Skeletal muscle tissue (tissue), 4 donors: ENCODE data around the gene IFT52. TPM values are rescaled to one million over a fixed set of nuclear protein-coding genes. Genes with fewer than 3 reads are reported as not detected.
A peak's percentile ranks its signal among the peaks of the same experiment; 100 is the strongest.

Experiments used
- H3K27ac ChIP-seq: one replicate; pipeline ENCODE4 v1.7.0; 2013; ENCODE audit warnings: mild to moderate bottlenecking, low read depth, low read length, inconsistent platforms
- H3K27me3 ChIP-seq, 3 donors: one replicate each; pipeline ENCODE4 v1.7.0; 2013; ENCODE audit warnings: low read length in 3 of 3; ENCODE audit not compliant: control insufficient read depth in 3 of 3, insufficient read depth in 3 of 3
- H3K36me3 ChIP-seq, 3 donors: one replicate each; pipeline ENCODE4 v1.7.0; 2013; ENCODE audit warnings: low read length in 3 of 3; ENCODE audit not compliant: control insufficient read depth in 3 of 3, insufficient read depth in 3 of 3
- H3K4me1 ChIP-seq, 3 donors: one replicate each; pipeline ENCODE4 v1.7.0; 2013; ENCODE audit warnings: low read length in 3 of 3, mild to moderate bottlenecking in 3 of 3; ENCODE audit not compliant: control insufficient read depth in 3 of 3, insufficient read depth in 3 of 3
- H3K4me3 ChIP-seq, 3 donors: one replicate each; pipeline ENCODE4 v1.7.0; 2013; ENCODE audit warnings: low read length in 3 of 3
- H3K9ac ChIP-seq, 3 donors: one replicate each; pipeline ENCODE4 v1.7.0; 2013; ENCODE audit warnings: low read length in 3 of 3, mild to moderate bottlenecking in 3 of 3, moderate library complexity in 2 of 3, low read depth in 1 of 3
- H3K9me3 ChIP-seq, 3 donors: one replicate each; pipeline ENCODE4 v1.7.0; 2013; ENCODE audit warnings: low read length in 3 of 3; ENCODE audit not compliant: control insufficient read depth in 3 of 3
- total RNA-seq: library from RNA; depleted of rRNA; stranded (reverse); fragments of >200 nt; gene quantifications from one replicate; pipeline ENCODE4 v1.2.3, GENCODE V29; 2014
- donor health status: Osteomylitis.

IFT52 gene
- total RNA-seq, 1 donor from 2014 or later = 45.4 TPM

DNA sequence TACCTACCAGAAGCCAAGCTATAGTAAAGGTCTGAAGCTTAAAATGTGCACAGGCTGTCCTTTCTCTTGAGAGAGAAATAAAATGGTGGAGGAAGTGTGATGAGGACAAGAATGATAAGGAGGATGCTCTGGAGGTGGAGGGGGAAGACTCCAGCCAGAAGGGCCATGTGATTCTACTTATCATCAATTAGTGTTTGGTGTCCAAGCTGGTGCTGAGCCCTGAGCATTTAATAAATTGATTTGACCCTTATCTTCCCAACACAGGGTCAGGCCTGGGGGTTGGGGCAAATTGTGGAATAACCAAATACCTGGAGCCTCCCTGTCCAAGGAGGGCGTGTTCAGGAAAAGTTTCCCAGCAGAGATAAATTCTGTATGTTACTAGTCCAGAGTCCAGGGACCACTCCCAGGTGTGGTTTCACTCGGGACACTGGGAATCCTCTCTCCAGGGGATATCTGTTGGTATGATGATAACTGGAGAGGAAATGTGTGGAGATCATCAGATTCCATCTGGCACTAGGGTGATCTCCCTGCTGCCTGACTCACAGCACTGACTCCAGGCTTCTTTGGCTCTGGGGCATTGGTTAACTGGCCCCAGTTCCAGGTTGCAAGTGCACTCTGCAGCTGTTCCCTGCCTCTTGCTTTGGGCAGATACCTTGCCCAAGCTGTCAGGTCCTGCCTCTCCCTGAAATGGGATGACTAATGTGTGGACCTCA, 72.4 kb downstream of the IFT52 start:
- Histone ChIP-seq H3K4me3 (no peak overlapping the region), H3K9ac (no peak overlapping the region), H3K27me3 (peaks cover 10 to 26% (median 17%) of the 10 kb centered on the region in 3 donors), H3K4me1 (peaks cover 4 to 7% (median 5%) of the 10 kb centered on the region in 3 donors), H3K27ac (no peak overlapping the region), H3K9me3 (no peaks in the 10 kb centered on the region), H3K36me3 (no peaks in the 10 kb centered on the region)

DNA sequence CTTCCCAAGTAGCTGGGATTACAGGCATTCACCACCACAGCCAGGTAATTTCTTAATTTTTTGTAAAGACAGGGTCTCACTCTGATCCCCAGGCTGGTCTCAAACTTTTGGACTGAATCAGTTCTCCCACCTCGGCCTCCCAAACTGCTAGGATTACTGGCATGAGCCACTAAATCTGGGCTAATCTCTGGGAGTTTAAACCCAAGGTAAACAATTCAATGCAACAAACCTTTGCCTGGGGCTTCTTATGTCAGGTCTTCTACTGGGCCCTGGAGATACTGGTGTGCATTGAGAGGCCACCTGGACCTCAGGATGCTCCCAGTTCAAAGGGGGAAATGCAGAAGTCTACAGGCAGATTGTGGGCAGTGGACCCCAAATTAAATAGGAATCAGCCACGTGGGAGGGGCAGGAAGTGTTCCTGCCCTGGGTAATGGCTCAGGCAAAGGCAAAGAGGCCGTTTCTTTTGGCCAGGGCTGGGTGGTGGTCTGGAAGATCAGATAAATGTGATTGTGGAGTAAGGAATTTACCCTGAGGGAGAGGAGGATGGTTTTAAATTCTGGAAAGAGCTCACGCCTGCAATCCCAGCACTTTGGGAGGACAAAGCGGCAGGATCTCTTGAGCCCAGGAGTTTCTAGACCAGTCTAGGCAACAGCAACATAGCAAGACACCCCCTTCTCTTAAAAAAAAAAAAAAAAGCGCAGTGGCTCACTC, 74.9 kb downstream of the IFT52 start:
- no peaks in the 10 kb centered on the region for H3K36me3 ChIP-seq
- no peak overlapping the region for H3K27ac ChIP-seq
- H3K4me1 ChIP-seq = peaks cover 4 to 7% (median 5%) of the 10 kb centered on the region in 3 donors
- H3K27me3 ChIP-seq = peaks cover 20 to 39% (median 32%) of the 10 kb centered on the region in 3 donors
- H3K4me3 ChIP-seq = no peak overlapping the region
- no peak overlapping the region for H3K9ac ChIP-seq
- no peaks in the 10 kb centered on the region for H3K9me3 ChIP-seq

DNA sequence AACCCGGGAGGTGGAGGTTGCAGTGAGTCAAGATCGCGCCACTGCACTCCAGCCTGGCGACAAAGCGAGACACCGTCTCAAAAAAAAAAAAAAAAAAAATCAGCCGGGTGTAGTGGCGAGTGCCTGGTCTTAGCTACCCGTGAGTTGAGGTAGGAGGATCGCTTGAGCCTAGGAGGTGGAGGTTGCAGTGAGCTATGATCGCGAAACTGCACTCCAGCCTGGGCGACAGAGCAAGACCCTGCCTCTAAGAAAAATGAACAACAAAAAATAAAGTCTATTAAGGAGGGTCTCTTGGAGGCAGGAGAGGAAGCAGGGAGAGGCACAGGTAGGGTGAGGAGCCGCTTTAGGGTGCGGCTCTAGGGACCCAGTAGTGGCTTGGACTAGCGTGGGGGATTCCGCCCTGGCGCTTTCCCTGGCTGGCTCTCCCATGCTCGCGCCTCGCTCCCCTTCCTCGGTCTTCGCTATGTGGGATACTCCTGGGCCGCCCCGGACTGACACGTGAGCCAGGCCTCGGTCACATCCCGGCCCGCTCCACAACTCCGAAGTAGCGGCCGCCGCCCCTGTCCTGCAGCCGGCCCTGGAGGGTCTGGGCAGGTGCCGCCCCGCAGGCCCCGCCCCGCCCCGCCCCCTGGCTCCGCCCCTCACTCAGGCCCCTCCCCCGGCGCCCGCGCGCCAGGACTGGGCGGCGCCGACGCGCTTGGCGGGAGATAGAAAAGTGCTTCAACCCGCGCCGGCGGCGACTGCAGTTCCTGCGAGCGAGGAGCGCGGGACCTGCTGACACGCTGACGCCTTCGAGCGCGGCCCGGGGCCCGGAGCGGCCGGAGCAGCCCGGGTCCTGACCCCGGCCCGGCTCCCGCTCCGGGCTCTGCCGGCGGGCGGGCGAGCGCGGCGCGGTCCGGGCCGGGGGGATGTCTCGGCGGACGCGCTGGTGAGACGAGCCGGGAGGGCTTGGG, 75.9 kb downstream of the IFT52 start, which contains the start of gene MYBL2:
MYBL2 (plus strand) TSS at position 739 of the 953 bp plus-strand sequence; CDS start at position 909, 170 bp downstream.
- Histone ChIP-seq H3K9me3 (no peaks in the 10 kb centered on the region), H3K9ac (no peak within 1 kb of the TSS), H3K27ac (no peak within 1 kb of the TSS), H3K4me3 (no peak within 1 kb of the TSS), H3K27me3 (peaks cover 20 to 39% (median 32%) of the 10 kb centered on the region in 3 donors), H3K4me1 (peaks cover 4 to 7% (median 5%) of the 10 kb centered on the region in 3 donors), H3K36me3 (no peaks in the 10 kb centered on the region)

DNA sequence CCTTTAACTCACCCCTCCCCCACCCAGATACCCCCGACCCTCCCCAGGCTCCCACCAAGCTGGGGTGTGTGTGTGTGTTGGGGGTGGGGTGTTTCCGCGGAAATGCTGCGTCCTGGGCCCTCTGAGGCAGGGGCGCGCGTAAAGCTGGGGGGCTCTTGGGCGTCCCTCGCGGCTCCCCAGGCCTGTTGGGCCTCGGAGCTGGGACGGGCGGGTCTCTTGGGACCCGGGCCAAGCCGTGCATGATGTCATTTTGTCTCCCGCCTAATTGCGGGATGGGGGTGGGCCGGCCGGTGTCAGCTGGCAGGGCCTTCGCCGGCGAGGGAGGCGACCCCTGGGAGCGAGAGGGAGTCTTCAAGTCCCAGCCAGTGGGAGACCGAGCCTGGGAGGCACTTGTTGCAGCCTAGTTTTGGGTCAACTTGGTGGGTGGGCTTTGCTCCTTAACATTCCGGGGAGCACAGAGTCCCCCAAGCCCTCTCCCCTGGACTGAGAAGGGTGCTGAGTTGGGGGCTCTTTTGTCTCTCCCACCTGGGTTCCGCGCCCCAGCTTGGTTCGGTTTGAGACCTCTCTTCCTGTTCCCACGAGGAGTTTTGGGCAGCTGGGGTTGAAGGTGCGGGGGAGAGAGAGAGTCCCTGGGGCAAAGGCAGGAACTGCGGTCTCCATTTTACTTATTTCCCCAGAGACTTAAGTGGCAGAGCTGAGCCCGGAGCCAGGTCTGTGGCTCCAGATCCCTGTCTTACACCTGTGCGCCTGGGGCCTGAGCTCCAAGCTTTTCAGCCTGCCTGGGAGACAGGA, 76.8 kb downstream of the IFT52 start:
- no peaks in the 10 kb centered on the region for H3K36me3 ChIP-seq
- peaks cover 20 to 39% (median 32%) of the 10 kb centered on the region in 3 donors for H3K27me3 ChIP-seq
- H3K9me3 ChIP-seq = no peaks in the 10 kb centered on the region
- H3K9ac ChIP-seq = no peak overlapping the region
- no peak overlapping the region for H3K4me3 ChIP-seq
- peaks cover 4 to 7% (median 5%) of the 10 kb centered on the region in 3 donors for H3K4me1 ChIP-seq
- H3K27ac ChIP-seq = no peak overlapping the region

DNA sequence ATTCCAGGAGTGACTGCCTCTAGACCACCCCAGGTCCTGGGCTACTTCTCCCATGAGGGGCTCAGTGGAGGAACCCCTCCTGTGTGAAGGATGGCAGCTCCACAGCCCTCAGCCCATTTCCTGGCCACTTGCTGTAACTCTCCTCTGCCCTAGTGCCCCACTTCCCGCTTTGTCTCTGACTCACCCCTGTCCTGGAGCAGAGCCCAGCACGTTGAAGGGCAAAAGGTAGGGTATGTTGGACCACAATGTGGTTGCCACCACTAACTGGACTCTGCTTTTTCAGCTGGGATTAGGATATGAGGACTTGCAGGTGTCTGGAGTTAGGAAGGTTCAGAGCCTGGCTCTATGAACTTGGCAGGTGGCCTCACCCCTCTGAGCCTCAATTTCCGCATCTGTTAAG, 78.6 kb downstream of the IFT52 start:
- Histone ChIP-seq H3K4me1 (peaks cover 4 to 7% (median 5%) of the 10 kb centered on the region in 3 donors), H3K36me3 (no peaks in the 10 kb centered on the region), H3K27me3 (peaks cover 20 to 34% (median 29%) of the 10 kb centered on the region in 3 donors), H3K9ac (no peak overlapping the region), H3K27ac (no peak overlapping the region), H3K4me3 (no peak overlapping the region), H3K9me3 (no peaks in the 10 kb centered on the region)

DNA sequence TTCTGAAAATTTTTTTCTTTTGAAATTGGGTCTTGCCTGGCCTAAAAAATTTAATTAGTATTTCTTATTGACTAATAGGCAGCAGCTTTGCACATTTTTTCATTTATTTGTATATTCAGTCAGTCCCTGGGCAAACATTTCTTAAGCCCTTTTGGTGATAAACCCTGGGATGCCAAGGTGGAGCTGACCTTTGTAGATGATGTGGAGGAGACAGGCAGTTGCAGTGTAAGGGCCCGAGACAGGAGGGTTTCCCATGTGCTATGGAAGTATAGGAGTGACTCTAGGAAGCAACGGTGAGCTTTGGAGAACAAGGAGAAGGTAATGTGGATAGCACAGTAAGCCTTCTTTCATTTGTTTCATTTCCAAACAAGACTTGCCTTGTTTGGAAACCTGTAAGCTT, 79.7 kb downstream of the IFT52 start:
- H3K4me1 ChIP-seq = peaks cover 4 to 7% (median 5%) of the 10 kb centered on the region in 3 donors
- no peak overlapping the region for H3K27ac ChIP-seq
- no peaks in the 10 kb centered on the region for H3K36me3 ChIP-seq
- H3K9ac ChIP-seq = no peak overlapping the region
- H3K4me3 ChIP-seq = no peak overlapping the region
- H3K9me3 ChIP-seq = no peaks in the 10 kb centered on the region
- peaks cover 20 to 31% (median 29%) of the 10 kb centered on the region in 3 donors for H3K27me3 ChIP-seq

DNA sequence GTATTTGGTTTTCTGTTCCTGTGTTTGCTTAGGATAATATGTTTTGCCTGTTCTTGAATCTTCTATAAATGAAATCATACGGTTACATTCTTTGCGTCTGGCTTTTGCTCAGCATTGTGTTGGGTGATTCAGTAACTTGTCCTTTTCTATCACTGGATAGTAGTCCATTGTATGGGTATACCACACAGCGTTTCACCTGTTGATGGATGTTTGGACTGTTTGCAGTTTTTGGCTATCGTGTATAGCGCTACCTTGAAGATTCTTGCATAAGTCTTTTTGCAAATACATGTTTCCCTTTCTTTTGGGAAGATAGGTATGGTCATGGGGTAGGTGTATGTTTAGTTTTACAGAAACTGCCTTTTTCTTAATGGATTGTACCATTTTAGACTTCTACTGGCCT, 85.6 kb downstream of the IFT52 start:
- no peak overlapping the region for H3K27ac ChIP-seq
- no peak overlapping the region for H3K4me3 ChIP-seq
- no peaks in the 10 kb centered on the region for H3K27me3 ChIP-seq
- H3K36me3 ChIP-seq = no peaks in the 10 kb centered on the region
- H3K9me3 ChIP-seq = no peaks in the 10 kb centered on the region
- H3K9ac ChIP-seq = no peak overlapping the region
- H3K4me1 ChIP-seq = peaks cover 0 to under 1% (median 0%) of the 10 kb centered on the region in 3 donors

DNA sequence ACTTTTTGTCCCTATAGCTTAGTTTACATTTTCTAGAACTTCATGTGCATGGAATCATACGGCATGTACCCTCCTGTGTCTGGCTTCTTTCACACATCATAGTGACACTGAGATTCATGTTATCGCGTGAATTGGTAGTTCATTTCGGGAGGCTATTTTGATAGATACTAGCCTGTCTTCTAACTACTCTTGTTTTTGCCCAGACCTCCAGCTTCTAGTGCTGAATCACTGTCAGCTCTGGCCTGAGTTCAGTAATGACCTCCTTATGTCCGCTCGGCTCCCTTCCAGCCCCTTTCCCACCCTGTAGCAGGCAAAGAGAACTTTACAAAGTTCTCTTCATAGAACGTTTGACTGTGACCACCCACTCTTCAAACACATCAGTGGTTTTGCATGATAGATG, 90.2 kb downstream of the IFT52 start:
- no peaks in the 10 kb centered on the region for H3K9me3 ChIP-seq
- peaks cover 2 to 8% (median 5%) of the 10 kb centered on the region in 3 donors for H3K4me1 ChIP-seq
- H3K27ac ChIP-seq = no peak overlapping the region
- no peak overlapping the region for H3K4me3 ChIP-seq
- H3K36me3 ChIP-seq = no peaks in the 10 kb centered on the region
- no peak overlapping the region for H3K9ac ChIP-seq
- no peaks in the 10 kb centered on the region for H3K27me3 ChIP-seq

DNA sequence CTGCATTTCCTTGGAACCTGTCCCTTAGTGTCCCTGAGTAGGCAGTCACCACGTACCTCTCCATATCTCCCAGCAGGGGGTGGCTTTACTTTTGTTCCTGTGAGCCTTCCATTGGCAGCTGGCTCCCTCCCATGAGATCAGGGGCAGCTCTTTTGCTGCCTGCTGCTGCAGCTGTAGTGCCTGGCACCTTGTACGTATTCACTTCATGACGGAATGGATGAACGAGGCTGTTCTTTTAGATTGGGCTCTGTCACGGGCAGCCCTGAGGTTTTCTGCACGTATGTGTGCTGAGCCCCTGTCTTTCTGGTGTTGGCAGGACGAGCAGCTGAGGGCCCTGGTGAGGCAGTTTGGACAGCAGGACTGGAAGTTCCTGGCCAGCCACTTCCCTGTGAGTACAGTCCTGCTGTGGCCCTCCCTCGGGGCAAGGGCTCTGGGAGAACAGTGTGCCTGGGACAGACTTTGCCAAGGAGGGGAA, 90.8 kb downstream of the IFT52 start:
- Histone ChIP-seq H3K9me3 (no peaks in the 10 kb centered on the region), H3K4me3 (peak overlapping the region in 1 of 3 donors; percentile 45), H3K36me3 (no peaks in the 10 kb centered on the region), H3K27me3 (no peaks in the 10 kb centered on the region), H3K27ac (no peak overlapping the region), H3K4me1 (peaks cover 2 to 8% (median 5%) of the 10 kb centered on the region in 3 donors), H3K9ac (no peak overlapping the region)
